ENCODE results near the gene STRIT1.
"Not testable (repeated sequence)": the region's sequence is repeated elsewhere in the genome, so short reads cannot be mapped to it uniquely, and the experiment has no call there.

STRIT1 gene

DNA sequence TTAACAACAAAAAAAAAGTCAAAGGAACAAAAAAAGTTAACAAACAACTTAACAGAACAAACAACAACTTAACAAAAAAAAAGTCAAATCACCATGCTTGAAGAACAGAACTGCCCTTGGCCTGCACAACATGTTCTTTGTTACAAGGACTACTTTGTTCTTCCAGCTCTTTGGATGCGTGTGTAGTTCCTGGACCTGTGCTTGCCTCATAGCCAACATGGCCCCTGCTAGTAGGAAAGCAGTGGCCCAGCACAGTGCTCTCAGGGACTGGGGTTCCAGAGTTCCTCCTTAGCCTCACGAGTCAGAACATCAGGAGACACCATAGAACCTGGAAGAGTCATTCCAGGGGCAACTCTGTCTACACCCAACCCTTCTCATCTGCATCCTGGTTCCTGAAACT, 10.9 kb upstream of the STRIT1 start:
- in situ Hi-C loops (cut with HindIII; ENCODE audit: low pct_unique_long_range_greater_than_20kb, low sequenced_read_pairs), result no loop called here
- no peak for TF ChIP-seq JUND (IDR thresholded peaks at IDR 0.05; ENCODE audit: low read depth)
- no peak for DNase-seq (ENCODE audit: low read depth in 1 of 2, low spot score in 1 of 2)

DNA sequence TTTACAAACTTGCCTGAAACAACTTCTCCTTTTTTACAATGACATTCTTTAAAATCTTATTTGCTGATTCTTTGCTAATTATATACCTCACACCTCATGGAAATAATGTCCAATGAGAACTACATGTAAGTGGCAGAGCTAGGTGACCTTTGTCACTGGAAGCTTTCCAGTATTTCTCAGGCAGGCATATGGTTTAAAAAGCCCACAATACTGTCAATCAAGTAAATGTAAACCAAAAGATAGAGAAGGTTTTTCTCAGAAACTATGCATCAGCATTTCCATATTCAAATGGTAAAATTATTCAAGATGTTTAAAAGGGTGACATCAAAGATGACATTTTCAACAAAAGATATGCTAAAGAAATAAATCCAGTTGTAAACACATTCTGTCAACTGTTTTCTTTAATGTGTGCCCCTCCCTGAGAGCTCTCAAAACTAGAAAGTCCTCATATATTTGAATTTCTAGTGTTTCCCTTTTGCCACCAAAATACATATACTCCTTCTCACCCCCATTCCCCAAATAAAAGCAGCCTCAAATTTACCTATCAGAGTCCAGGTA, 10.1 kb upstream of the STRIT1 start:
- TF ChIP-seq JUND (IDR thresholded peaks at IDR 0.05; ENCODE audit: low read depth), result no peak
- in situ Hi-C loops (cut with HindIII; ENCODE audit: low pct_unique_long_range_greater_than_20kb, low sequenced_read_pairs), result no loop called here
- no peak for DNase-seq (ENCODE audit: low read depth in 1 of 2, low spot score in 1 of 2)

DNA sequence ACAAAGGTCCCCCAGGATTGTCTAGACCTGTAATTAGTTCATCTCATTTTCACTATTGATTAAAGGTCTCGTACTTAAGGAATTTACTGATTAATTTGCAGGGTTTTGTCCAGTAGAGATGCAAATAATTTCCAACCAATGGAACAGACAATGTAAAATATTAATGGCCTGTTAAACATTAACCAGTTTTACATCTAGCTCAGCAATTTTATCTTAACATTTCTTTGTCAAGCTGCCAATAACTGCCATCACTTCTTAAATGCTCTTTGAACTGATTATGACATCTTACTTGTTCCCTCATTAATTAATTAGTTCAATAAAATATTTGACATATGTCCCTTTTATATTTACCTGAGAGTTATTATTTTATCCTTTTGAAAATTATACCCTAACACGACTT, 9.4 kb upstream of the STRIT1 start:
- DNase-seq (ENCODE audit: low read depth in 1 of 2, low spot score in 1 of 2), result no peak
- no peak for TF ChIP-seq JUND (IDR thresholded peaks at IDR 0.05; ENCODE audit: low read depth)
- in situ Hi-C loops (cut with HindIII; ENCODE audit: low pct_unique_long_range_greater_than_20kb, low sequenced_read_pairs), result no loop called here

GRCh38 chr3:155302481-155302880, 9.0 kb upstream of the STRIT1 start:
- TF ChIP-seq JUND (IDR thresholded peaks at IDR 0.05; ENCODE audit: low read depth), result no peak
- no peak for DNase-seq (ENCODE audit: low read depth in 1 of 2, low spot score in 1 of 2)
- in situ Hi-C loops (cut with HindIII; ENCODE audit: low pct_unique_long_range_greater_than_20kb, low sequenced_read_pairs), result no loop called here

DNA sequence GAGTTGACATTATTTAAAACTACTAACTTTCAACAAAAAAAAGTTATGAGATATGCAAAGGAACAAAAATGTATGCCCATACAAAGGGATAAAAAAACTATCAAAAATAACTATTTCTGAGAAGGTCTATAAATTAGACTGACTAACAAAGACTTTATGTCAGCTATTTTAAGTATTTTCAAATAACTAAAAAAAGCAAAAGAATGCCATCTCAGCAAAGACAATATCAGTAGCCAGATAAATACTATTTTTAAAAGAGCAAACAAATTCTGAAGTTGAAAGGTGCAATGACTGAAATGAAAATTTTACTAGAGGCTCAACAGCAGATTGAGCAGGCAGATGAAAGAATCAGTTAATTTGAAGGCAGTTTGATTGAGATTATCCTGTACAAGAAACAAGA, 3.6 kb upstream of the STRIT1 start:
- no peak for DNase-seq (ENCODE audit: low read depth in 1 of 2, low spot score in 1 of 2)
- in situ Hi-C loops (cut with HindIII; ENCODE audit: low pct_unique_long_range_greater_than_20kb, low sequenced_read_pairs), result no loop called here
- TF ChIP-seq JUND (IDR thresholded peaks at IDR 0.05; ENCODE audit: low read depth), result no peak

DNA sequence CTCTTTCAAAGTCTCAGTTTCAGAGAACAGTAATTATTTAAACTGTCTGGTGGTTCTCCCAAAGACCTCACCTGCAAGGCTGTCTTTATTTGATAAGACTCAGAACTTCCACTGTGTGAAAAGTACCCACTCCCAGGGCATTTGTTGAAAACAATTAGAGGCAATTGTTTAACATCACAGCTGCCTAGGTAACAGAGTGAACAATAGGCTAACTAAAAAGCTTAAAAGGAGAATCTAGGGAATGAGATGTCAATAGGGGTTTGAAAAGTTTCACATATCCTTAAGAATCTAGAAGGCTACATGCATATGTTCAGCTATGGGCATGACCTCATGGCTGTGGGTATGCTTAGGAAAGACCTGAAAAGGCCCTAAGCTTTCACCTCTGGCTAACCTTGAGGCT, 2.9 kb upstream of the STRIT1 start:
- DNase-seq (ENCODE audit: low read depth in 1 of 2, low spot score in 1 of 2), result no peak
- in situ Hi-C loops (cut with HindIII; ENCODE audit: low pct_unique_long_range_greater_than_20kb, low sequenced_read_pairs), result no loop called here
- TF ChIP-seq JUND (IDR thresholded peaks at IDR 0.05; ENCODE audit: low read depth), result no peak

GRCh38 chr3:155292693-155293092, 790 bp downstream of the STRIT1 start:
- in situ Hi-C loops (cut with HindIII; ENCODE audit: low pct_unique_long_range_greater_than_20kb, low sequenced_read_pairs), result no loop called here
- no peak for TF ChIP-seq JUND (IDR thresholded peaks at IDR 0.05; ENCODE audit: low read depth)
- DNase-seq (ENCODE audit: low read depth in 1 of 2, low spot score in 1 of 2), result no peak

- in situ Hi-C loops (cut with HindIII; ENCODE audit: low pct_unique_long_range_greater_than_20kb, low sequenced_read_pairs), result no loop called here
- no peak for DNase-seq (ENCODE audit: low read depth in 1 of 2, low spot score in 1 of 2)
- TF ChIP-seq JUND (IDR thresholded peaks at IDR 0.05; ENCODE audit: low read depth), result no peak
Measured at GRCh38 chr3:155292133-155292532, 1.4 kb downstream of the STRIT1 start.

DNA sequence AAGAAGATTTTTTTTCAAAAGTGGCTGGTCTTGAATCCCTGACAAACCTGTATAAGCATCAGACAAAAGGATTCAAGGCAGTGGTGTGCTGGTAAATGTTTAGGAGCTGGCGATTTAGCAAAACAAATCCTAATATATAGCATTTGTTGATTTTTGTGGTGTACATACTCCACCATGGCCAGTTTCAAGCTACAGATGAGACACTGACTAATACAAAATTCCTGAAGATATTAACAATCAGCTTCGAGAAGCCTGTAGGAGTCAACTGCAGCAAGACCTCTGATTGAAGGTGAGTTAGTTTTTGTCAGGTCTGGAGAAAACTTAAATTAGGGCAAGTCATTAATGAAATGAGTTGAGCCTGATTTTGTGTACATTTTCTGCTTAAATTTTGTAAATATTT, 6.7 kb downstream of the STRIT1 start:
- DNase-seq (ENCODE audit: low read depth in 1 of 2, low spot score in 1 of 2), result no peak
- in situ Hi-C loops (cut with HindIII; ENCODE audit: low pct_unique_long_range_greater_than_20kb, low sequenced_read_pairs), result no loop called here
- no peak for TF ChIP-seq JUND (IDR thresholded peaks at IDR 0.05; ENCODE audit: low read depth)

DNA sequence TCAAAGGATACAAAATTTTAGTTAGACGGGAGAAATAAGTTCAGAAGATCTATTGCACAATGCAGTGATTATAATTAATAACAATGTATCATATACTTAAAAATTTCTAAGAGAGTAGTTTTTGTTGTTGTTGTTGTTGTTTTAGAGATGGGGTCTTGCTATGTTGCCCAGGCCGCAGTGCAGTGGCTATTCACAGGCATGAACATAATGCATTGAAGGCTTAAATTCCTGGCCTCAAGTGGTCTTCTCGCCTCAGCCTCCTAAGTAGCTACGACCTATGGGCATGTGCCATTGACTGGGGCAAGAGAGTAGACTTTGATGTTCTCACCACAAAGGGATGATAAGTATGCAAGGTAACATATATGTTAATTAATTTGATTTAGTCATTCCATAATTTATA, 7.5 kb downstream of the STRIT1 start:
- in situ Hi-C loops (cut with HindIII; ENCODE audit: low pct_unique_long_range_greater_than_20kb, low sequenced_read_pairs), result no loop called here
- no peak for TF ChIP-seq JUND (IDR thresholded peaks at IDR 0.05; ENCODE audit: low read depth)
- DNase-seq (ENCODE audit: low read depth in 1 of 2, low spot score in 1 of 2), result no peak

DNA sequence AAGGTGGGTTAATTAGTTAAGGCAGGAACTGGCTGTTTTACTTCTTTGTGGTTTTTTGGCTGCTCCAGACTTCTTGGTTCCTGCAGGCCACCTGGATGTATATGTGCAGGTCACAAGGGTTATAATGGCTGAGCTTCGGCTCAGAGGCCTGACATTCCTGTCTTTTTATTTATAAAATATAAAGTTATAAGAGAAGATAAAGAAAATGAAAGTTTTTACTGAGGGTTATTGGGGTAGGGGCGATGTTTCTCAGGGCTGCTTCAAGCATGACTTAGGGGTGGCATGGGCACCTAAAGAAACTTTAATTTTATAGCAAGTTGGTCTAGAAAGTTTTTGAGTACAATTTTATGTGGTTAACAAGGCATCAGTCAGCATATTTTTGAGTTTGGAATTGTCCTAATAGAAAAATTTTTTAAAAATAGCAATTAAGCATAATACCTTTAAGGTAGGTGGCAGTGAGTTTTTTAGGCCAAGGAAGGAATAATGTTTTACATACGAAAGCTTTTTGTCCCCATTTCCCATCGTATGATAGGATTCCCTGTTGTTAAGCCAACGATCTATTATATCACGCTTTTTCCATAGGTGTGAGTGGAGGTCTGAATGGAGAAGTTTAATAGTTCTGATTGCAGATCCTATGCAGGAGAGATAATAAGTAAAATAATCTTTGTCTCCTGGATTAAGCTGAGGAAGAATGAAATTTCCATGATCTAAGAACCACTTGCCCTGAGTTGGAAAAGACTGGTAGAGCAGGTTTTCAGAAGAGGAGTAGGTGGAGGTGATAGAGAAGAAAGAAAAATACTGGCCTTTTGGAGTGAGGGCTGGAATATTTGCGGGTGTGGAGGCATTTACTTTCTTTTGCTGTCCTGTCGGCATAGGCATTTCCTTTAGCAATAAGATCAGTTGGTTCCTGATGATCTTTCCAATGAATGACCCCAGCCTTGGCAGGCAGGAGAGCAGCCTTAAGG, 10.1 kb downstream of the STRIT1 start:
- no peak for TF ChIP-seq JUND (IDR thresholded peaks at IDR 0.05; ENCODE audit: low read depth)
- peak in 1 of 2 experiments; percentile 16 for DNase-seq (ENCODE audit: low read depth in 1 of 2, low spot score in 1 of 2)
- in situ Hi-C loops (cut with HindIII; ENCODE audit: low pct_unique_long_range_greater_than_20kb, low sequenced_read_pairs), result no loop called here

DNA sequence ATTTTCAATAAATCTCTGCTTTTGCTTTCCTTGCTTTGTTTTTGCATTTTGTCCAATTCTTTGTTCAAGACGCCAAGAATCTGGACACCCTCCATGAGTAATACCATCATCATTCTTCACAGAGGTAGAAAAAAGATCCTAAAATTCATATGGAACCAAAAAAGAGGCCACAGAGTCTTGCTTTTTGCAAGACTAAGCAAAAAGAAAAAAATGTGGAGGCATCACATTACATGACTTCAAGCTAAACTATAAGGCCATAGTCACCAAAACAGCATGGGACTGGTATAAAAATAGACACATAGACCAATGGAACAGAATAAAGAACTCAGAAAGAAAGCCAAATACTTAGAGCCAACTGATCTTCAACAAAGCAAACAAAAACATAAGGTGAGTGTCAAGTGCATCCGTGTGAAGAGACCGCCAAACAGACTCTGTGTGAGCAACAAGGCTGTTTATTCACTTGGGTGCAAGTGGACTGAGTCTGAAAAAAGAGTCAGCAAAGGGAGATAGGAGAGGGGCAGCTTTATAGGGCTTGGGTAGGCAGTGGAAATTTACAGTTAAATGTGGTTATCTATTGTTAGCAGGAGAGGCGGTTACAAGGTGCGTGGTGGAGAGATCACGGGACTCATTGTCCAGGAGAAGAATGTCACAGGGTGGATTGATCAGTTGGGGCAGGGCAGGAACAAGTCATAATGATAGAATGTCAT, 10.9 kb downstream of the STRIT1 start:
- in situ Hi-C loops (cut with HindIII; ENCODE audit: low pct_unique_long_range_greater_than_20kb, low sequenced_read_pairs), result no loop called here
- no peak for TF ChIP-seq JUND (IDR thresholded peaks at IDR 0.05; ENCODE audit: low read depth)

DNA sequence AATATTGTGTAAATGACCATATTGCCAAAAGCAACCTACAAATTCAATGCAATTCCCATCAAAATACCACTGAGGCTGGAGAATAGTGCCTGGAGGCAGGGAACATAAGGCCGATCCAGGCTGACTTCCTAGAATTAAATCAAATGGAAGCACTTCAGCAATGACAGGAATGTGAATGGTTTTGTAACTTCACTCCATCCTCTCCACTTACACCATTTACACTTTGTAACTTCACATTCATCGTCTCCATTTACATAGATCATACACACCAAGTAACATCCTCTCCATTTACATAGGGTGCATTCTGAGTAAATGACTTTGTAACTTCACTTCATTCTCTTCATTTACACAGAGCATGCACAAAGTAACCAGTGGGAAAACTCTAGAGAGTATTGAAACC, 11.6 kb downstream of the STRIT1 start:
- TF ChIP-seq JUND (IDR thresholded peaks at IDR 0.05; ENCODE audit: low read depth), result no peak
- in situ Hi-C loops (cut with HindIII; ENCODE audit: low pct_unique_long_range_greater_than_20kb, low sequenced_read_pairs), result no loop called here
- no peak for DNase-seq (ENCODE audit: low read depth in 1 of 2, low spot score in 1 of 2)

More for the DNA sequence above, 10.9 kb downstream of the STRIT1 start:
- no peak for DNase-seq (ENCODE audit: low read depth in 1 of 2, low spot score in 1 of 2)

DNA sequence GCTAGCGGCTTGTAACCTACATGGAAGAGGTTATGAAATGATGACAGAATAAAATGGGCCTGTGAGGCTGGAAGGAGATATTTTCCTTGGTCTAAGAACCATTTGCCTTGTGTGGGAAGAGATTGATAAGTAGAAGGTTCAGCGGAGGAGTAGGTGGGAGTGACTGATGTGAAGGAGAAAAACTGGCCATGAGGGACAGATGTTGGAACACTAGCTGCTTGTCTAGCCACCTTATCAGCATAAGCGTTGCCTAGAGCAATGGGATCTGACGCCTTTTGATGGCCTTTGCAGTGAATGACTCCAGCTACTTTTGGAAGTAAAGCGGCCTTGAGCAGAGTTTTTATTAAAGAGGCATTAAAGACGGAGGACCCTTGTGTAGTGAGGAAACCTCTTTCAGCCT, 17.4 kb downstream of the STRIT1 start:
- in situ Hi-C loops (cut with HindIII; ENCODE audit: low pct_unique_long_range_greater_than_20kb, low sequenced_read_pairs); DNase-seq (ENCODE audit: low read depth in 1 of 2, low spot score in 1 of 2): not testable (repeated sequence)

DNA sequence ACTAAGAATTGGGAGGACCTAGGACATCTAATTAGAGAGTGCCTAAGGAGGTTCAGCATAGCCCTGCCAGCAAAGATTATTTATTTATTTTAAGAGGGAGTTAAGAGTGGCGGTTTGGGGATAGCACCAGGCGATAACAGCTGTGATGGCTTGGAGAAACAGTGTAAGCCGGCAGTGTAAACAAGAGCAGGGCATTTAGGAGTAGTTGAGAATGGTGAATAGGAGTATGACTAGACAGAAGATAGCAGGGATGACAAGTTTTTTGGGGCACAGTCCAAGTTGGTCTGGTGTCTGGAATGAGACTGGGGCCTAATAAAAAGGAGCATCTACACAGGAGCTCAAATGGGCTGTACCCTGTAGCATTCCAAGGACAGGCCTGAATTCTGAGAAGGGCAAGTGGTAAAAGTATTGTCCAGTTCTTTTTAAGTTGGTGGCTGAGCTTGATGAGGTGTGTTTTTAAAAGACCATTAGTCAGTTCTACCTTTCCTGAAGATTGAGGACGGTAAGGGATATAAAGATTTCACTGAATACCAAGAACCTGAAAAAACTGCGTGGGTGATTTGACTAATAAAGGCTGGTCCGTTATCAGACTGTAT, 18.2 kb downstream of the STRIT1 start:
- in situ Hi-C loops (cut with HindIII; ENCODE audit: low pct_unique_long_range_greater_than_20kb, low sequenced_read_pairs); DNase-seq (ENCODE audit: low read depth in 1 of 2, low spot score in 1 of 2): not testable (repeated sequence)

DNA sequence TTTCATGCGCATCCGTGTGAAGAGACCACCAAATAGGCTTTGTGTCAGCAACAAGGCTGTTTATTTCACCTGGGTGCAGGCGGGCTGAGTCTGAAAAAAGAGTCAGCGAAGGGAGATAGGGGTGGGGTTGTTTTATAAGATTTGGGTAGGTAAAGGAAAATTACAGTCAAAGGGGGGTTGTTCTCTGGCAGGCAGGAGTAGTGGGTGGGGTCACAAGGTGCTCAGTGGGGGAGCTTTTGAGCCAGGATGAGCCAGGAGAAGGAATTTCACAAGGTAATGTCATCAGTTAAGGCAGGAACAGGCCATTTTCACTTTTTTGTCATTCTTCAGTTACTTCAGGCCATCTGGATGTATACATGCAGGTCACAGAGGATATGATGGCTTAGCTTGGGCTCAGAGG, 19.0 kb downstream of the STRIT1 start:
- DNase-seq (ENCODE audit: low read depth in 1 of 2, low spot score in 1 of 2); in situ Hi-C loops (cut with HindIII; ENCODE audit: low pct_unique_long_range_greater_than_20kb, low sequenced_read_pairs): not testable (repeated sequence)

Data from T47D (cell line).